ENCODE results near the gene DIPK1A.

Gene DIPK1A

DNA sequence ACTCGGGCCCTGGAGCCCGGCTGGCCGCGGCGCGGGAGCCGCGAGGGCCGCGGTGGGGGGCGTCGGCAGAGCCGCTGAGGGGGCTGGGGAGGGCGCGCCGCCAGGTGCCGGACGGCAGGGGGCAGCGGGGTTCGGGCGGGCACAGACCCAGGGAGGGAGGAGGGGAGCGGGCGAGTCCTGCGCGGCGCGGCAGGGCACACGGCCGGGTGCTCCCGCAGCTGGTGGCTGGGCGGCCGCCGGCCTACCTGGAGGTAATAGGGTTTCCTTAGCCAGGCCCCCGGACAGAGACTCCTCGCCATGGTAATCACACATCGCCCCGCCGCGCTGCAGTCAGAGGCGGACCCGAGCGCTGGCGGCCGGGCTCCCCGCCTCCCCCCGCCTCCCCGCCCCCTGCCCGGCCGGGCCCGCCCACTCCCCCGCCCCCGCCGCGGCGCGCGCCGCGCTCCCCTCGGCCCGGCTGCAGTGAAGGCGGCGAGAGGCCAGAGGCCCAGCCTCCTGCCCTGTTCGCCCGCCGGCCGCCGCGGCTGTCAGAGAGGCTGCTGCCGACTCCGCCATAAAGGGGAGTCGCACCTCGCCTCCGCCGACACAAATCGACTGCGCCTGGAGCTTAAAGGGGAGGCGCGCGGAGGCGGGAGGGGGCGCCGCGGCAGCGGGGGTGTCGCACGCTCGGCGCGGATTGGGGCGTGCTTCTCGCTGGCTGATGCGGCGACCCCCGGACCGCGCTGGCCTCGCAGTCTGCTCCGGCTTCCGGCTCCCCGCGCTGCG, at the start of gene DIPK1A:
TSS of gene DIPK1A (minus strand) at position 332 of the 765 bp plus-strand sequence. CDS start at position 299, 33 bp downstream.
- DNase-seq (ENCODE audit: low read depth in 2 of 3, low spot score in 1 of 3), result peak in 2 of 3 donors; percentile 40 to 63

DNA sequence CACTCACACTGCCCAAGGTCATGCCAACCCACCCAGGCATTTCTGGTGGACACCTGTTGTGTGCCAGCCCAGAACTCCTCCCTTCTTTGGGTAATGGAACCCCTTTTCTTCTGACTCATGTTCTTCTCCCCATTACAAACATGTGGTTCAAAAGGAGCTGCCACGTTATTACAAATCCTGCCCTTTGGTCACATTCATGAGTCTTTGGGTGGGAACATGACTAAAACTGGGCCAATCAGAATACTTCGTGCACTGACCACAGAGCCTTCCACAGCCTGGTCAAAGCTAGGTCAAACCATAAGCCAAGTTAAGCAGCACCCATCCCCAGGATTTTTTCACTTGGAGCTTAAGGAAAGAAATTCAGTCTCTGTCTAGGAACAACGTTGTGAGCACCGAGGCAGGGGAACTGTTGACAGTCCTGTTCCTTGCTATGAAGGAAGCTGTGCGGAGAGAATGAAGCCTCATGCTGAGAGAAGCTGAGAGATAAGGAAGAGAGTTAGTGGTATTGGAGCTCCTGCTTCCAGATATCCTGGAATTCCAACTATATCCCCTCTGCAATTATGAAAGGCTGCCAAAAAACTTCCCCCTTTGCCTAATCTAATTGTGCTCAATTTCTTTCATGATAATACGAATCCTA, 46.8 kb upstream of the DIPK1A start:
- no peak for DNase-seq (ENCODE audit: low read depth in 2 of 3, low spot score in 1 of 3)

DNA sequence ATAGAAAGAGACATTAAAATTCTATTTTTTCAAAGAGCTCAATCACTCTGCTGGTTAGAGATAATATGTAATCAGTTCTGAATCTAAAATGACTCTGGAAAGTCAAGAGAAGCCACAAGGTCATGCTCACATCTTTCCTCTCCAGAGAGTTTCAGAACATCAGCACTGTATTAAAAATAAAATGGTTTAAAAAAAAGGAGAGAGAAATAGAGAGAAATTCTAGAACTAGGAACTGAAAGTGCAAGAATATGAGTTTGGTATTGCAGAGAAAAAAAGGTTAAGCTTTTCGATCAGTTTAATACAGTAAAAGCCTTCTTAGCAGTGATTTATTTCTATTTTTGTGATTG, 44.0 kb upstream of the DIPK1A start:
- no peak for DNase-seq (ENCODE audit: low read depth in 2 of 3, low spot score in 1 of 3)

DNA sequence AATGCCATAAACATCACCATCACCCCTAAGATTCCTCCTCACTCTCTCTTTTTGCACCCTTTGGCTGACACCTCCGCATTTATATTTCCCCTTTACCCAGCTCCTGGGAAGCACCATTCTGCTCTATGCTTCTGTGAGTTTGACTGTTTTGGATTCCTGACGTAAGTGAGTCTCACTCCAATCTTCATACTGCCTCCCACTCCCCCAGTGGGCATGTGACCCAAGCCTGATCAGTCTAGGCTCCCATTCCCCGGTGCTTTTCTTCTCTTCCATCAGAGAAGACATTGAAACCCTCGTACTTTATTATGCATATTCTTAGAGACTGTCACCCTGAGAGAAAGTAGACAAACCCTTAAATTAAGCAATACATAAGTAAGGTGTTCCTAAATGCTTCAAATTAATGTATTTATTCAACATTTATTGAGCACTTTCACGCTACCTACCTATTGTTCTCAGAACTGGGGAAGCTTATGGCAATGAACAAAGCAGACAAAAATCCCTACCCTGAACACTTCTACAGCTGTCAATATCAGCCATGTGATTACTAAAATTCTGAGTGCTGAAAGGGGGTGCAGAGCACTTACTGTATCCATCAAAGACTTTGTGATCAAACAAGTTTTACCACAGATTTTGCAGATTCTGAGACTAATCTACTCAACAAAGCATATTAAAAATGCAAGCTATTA, 43.4 kb upstream of the DIPK1A start:
- no peak for DNase-seq (ENCODE audit: low read depth in 2 of 3, low spot score in 1 of 3)

DNA sequence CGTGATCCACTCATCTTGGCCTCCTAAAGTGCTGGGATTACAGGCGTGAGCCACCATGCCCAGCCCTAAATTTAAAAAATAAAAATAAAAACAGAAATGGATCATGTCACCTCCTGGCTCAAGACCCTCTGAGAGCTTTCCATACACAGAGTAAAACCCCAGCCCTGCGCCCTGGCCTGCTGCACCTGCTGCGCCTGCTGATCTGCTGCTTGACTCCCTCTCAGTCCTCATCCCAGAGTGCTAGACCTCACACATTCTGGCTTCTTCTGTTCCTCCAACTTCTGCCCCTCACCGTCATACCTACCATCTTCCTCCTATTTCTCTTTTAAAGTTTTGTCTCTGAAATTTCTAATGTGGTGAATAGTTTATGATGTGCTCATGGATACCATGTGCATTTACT, 42.7 kb upstream of the DIPK1A start:
- no peak for DNase-seq (ENCODE audit: low read depth in 2 of 3, low spot score in 1 of 3)

DNA sequence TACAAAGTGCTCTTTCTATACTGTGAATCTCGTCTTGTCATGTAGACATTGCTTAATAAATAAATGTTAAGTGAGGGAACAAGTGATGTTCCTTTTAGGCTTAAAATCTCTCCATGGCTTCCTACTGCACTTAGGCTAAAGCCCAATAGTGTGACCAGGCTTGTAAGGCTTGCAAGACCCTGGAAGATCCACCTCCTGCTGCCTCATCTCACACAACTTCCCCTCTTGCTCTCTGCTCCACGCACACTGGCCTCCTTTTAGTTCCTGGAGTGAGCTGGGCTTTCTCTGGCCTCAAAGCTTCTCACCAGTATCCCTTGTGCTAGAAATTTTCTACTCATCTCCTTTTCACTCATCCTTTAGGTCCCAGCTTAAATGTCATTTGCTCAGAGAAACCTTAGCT, 41.5 kb upstream of the DIPK1A start:
- DNase-seq (ENCODE audit: low read depth in 2 of 3, low spot score in 1 of 3), result no peak

DNA sequence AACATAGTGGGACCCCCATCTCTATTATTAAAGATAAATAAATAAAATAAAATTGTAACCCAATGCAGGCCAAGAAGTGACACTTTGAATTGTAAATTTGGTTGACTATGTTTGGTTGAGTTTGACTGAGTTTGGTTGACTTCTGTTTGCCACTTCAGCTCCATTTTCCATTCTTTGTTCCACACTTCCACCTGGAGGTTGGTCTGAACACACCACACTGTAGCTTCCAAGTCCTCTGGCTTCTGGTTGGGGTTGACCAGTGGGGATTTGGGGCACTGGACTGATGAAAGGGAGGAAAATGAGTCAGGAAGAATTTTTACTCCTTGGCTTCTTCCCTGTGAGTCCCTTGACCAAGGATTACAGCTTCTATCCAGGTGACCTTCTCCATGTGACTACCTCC, 40.6 kb upstream of the DIPK1A start:
- no peak for DNase-seq (ENCODE audit: low read depth in 2 of 3, low spot score in 1 of 3)

DNA sequence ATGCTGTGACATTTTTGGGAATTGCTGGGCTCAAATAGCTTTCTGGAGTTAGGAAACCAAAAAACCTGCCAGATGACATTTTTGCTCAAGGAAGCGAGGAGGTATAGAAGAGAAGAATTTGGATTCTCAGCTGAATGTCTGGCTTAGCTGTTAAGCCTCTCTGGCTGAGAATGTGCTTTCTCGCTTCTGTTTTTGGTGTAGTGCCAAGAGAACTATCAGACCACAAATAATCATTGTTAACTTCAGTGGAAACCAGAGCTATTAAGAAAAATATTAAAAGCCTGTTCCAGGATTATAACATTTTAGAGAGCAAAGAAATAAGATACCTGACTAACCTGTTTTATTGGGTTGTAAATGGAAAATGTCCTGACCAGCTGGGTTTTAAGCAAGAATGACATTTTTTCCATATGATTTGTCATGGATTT, 39.5 kb upstream of the DIPK1A start:
- no peak for DNase-seq (ENCODE audit: low read depth in 2 of 3, low spot score in 1 of 3)

DNA sequence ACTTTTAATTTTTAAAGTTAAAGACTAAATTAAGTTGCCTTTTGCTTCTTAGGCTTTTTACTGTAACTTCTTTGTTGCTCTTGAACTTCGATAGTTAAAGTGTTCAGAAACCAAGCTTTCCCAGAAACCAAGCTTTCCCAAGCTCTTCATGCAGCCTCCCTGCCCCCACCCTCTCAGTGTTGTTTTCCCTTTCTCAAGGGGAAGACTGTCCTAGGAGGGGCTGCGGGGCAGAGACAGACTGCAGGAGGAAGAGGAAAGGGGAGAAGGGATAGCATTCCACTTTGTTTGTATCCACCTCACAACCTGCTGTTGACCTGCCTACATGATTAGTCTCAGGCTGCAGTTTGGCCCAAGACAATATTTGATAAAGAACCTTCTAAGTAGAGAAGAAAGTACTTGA, 39.0 kb upstream of the DIPK1A start:
- DNase-seq (ENCODE audit: low read depth in 2 of 3, low spot score in 1 of 3), result no peak

DNA sequence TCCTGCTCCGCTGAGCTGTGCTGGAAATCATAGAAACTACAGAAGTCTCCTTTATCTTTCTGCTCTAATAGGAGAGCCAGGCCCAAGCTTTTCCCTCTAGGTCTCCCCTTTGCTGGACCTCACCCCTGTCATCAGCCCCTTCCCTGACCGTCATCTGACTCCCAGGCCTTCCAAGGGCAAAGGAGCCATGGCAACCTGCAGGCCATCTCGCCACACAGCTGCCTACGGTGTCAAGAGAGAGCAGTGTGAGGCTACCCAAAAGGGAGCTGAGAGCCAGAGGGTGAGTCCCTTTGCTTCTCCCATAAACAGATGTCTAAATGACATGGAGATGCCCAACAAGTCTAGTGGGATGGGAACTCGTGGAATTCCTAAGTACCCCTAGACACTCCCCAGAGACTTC, 37.6 kb upstream of the DIPK1A start:
- no peak for DNase-seq (ENCODE audit: low read depth in 2 of 3, low spot score in 1 of 3)

DNA sequence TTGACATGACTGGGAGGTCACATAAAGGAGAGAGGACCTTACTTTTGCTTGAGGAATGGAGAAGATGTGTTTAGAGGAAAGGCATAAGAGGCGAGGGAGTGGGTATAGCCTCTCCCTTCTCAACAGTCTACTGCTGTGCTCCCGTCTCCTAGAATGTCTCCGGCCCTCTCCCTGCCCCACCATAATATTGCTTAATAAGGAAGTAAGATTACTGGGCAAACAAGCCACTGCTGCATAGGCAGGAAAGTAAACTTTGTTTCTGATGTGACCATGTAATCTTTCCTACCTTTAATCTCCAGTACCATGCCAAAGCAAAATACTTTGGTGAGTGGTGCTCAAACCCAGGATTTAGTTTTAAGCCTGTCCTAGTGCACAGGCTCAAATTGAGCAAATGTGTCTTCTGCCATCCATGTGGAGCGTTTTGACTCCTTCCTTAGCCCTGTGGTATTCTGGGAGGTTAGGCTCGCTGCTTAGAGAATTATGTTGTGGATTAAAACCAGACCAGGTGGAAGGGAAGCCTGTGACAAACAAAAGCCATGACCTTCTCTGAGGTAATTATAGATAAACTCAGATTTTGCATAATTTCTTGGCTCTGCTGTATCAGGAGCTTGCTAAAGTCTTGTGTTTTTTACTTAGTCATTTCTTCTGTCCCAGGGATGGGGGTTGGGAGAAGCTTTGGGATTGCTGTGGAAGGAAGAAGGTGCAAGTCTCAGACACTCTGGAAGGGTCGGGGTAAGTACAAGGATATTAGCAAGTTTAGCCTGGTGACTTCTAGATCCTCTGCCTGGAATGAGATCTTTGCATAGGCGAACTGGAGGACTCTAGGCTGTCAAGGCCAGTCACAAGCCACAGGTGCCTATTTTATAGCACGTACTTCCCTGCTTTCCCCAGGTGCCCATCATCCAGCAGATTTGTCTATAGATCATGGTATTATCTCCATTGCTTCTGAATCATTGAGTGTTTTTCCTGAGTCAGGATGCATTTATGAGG, 34.5 kb upstream of the DIPK1A start:
- no peak for DNase-seq (ENCODE audit: low read depth in 2 of 3, low spot score in 1 of 3)

DNA sequence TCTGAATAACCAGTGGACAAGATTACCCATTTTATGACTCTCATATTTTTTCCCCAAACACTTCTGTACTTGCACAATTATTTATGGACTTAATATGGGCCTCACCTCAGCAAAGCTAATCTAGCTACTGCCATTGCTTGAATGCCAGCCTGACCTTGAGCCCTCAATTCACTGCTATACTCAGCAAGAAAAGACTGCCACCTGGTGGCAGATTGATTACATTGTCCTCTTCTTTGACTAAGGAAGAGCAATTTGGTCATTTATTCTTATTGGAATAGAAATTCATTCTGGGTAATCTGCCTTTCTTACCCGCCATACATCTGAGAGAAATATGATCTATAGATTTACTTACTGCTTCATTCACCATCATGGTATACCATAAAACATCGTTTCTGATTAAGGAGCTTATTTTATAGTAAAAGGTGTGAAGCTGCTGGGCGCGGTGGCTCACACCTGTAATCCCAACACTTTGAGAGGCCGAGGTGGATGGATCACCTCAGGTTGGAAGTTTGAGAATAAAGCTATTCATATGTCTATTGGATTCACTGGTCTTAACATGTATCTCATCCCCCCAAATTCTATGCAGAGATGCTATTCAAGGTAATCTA, 32.9 kb upstream of the DIPK1A start:
- peak; percentile 37 to 80 (median 40) for DNase-seq (ENCODE audit: low read depth in 2 of 3, low spot score in 1 of 3)

DNA sequence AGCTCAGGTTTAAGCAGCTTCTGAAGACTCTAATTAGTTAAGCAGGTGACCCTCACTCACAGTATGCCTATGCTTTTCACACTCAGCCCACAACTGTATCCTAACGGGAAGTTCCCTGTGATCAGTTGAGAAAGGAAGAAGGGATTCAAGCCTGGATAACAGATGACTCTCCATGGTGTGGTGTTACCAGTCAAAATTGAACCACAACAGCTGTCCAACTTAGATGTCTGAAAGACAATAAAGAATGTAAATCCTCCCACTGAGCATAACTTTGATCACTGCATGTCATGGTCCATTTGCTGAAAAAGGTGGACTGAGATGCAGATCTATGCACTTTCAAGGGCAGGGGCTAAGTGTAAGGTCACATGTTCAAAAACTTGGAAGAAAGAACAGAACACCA, 32.3 kb upstream of the DIPK1A start:
- DNase-seq (ENCODE audit: low read depth in 2 of 3, low spot score in 1 of 3), result no peak

DNA sequence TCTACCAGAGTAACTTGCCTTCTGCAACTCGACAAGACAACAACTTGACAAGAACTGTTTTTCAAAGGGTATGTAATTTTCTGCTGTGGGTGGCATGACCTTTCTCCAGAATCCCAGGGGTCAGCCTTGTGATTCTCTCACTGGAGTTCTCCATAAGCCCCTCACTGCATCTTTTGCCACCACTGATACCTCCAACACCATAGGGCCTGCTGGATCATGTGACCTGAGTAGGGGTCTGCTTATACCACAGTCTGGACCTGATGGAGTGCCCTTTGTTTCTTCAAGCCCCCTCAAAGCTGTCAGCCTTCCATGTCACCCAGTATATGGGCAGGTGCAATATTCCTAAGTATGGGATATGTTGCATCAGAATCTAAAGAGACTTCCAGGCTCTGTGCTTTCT, 31.6 kb upstream of the DIPK1A start:
- DNase-seq (ENCODE audit: low read depth in 2 of 3, low spot score in 1 of 3), result no peak

DNA sequence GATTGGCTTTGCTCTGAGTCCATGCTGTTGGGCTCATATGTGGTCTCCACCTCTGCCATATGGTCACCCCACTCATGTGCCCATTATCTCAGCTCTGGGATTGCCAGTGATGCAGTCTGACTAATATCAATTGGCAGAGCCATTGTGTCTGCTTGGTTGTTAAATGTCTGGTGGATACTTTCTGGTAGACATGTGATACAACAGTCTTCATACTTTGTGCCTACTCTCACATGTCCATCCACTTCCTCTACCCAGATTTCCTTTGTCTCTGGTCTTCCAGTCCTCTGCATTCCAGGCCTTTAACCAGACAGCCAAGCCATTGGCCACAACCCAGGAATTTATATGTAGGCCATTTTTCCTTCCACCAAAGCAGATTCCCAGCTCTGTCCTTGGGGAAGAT, 30.8 kb upstream of the DIPK1A start:
- DNase-seq (ENCODE audit: low read depth in 2 of 3, low spot score in 1 of 3), result no peak

DNA sequence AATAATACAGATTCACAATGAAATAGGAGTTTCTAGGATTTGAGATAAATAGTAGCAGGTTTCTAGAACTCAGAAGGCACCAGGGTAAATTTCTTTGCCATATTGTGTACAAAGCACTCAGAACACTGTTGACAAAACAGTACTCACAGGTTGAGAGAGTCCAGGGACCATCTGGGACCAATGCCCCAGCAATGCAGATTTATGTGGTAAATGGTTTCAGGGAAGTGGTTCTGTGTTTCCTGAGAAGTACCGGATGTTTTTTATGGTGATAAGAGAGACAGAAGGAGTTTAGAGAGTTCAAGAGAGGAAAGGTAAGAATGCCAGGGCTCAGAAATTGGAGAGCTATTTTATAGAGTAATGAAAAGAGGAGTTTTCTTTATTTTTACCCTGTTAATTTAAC, 29.6 kb upstream of the DIPK1A start:
- DNase-seq (ENCODE audit: low read depth in 2 of 3, low spot score in 1 of 3), result no peak

DNA sequence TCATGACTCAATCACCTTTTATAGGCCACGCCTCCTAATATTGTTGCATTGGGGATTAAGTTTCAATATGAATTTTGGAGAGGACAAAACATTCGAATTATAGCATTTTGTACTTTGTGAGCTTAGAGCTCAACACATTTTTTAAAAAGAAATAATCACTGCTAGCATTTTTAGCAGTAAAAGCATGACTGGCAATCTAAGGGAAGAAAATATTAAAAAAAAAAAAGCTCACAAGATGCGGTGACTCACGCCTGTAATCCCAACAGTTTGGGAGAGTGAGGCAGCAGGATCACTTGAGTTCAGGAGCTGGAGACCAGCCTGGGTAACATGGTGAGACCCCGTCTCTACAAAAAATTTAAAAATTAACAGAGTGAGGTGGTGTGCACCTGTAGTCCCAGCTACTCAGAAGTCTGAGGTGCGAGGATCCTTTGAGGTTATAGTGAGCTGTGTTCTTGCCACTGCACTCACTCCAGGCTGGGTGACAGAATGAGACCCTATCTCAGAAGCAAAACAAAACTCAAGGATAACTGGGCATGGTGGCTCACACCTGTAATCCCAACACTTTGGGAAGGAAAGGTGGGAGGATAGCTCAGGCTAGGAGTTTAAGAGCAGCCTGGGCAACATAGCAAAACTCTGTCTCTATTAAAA, 28.8 kb upstream of the DIPK1A start:
- no peak for DNase-seq (ENCODE audit: low read depth in 2 of 3, low spot score in 1 of 3)

DNA sequence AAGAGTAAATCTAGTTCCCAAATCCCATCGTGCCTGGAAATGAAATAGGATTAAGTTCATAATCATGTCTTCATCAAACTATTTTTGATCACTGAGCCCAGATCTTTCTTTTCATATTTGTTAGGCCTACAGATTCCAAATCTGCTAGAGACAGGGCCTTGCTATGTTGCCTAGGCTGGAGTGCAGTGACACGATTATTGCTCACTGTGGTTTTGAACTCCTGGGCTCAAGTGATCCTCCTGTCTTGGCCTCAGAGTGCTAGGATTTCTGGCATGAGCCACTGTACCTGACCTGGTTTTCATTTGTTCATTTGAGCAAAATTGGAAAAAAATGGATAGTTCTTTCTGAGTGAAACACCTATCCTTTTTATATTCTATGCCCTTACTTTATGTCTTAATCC, 28.0 kb upstream of the DIPK1A start:
- DNase-seq (ENCODE audit: low read depth in 2 of 3, low spot score in 1 of 3), result no peak

DNA sequence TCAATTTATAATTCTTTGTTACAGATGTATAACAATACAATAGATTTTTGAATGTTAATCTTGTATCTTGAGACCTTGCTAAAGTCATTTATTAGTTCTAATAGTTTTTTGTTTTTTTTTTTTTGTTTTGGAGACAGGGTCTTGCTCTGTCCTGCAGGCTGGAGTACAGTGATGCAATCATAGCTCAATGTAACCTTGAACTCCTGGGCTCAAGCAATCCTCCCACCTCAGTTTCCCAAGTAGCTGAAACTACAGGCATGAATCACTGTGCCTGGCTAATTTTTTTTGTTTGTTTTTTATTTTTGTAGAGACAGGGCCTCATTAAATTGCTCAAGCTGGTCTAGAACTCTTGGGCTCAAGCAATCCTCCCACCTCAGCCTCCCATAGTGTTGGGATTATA, 26.2 kb upstream of the DIPK1A start:
- no peak for DNase-seq (ENCODE audit: low read depth in 2 of 3, low spot score in 1 of 3)

DNA sequence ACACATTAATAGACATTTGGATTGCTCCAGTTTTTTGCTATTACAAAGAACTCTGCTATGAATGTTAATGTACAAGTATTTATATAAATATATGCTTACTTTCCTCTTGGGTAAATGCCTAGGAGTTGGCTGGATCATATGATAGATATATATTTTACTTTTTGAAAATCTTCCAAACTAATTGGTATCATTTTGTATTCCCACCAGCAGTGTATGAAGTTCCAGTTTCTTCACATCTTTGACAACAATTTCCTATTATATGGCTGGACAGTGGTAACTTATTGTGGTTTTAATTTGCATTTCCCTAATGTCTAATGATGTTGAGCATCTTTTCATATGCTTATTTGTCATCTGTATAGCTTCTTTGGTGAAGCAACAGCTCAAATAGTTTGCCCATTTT, 23.8 kb upstream of the DIPK1A start:
- DNase-seq (ENCODE audit: low read depth in 2 of 3, low spot score in 1 of 3), result no peak
